Stimulated activated CD4-positive, alpha-beta T cell treated with anti-CD3 and anti-CD28 coated beads, Interleukin-12 subunit alpha, Interleukin-12 subunit beta, amount 100 ng/mL, for 4 hours (primary cell): Measurements from ENCODE around the gene NCAPG2.
"Not testable (repeated sequence)": the region's sequence is repeated elsewhere in the genome, so short reads cannot be mapped to it uniquely, and the experiment has no call there.

Experiments
- DNase-seq: peaks from one replicate; pipeline ENCODE4 v3.0.0-alpha.2; 2020

NCAPG2 gene

DNA sequence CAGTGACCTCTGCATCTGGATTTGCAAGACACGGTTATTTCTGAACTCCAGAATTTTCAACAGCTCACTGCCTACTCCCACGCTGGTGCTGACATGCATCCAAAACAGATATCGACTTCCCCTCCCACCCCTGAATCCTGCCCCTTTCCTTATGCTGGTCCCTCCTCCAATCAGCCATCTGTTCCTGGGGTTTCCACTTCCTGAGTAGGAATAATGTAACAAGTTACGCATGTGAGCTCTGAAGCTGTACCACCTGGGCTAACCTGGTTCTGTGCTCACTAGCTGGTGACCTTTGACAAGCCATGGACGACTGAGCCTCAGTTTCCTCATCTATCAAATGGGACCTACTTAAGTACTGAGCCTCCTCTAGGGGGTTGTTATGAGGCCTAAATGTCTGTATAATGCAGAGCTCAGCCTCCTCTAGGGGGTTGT lies 1.7 kb upstream of the NCAPG2 start:
- DNase-seq: no peak

DNA sequence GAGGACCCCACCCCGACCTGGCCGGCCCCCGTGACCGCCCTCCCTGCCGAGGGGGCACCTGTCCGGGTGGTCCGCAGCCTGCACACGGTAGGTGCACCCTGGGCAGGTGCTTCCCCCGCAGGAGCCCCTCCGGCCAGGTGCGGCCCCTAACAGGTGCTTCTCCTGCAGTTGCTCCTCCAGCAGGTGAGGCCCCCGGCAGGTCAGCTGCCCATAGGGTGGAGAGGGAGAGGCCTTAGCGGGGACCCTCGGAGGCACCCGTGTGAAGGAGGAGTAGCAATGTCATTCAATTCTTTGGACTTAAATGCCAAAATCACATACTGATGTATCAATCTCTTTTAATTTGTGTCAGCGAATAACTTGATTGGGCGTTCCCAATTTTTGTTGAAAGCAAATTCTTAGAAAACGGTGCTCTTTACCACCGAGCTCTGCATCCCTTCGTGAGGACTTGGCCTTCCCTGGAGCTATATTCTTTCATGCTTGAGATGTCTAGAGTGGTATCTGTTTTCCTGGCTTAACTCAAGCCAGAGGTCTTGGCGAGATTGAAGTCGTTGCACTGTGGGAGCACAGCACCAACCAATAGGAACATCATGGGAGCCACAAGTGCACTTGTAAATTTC lies 738 bp upstream of the NCAPG2 start:
- DNase-seq: no peak

DNA sequence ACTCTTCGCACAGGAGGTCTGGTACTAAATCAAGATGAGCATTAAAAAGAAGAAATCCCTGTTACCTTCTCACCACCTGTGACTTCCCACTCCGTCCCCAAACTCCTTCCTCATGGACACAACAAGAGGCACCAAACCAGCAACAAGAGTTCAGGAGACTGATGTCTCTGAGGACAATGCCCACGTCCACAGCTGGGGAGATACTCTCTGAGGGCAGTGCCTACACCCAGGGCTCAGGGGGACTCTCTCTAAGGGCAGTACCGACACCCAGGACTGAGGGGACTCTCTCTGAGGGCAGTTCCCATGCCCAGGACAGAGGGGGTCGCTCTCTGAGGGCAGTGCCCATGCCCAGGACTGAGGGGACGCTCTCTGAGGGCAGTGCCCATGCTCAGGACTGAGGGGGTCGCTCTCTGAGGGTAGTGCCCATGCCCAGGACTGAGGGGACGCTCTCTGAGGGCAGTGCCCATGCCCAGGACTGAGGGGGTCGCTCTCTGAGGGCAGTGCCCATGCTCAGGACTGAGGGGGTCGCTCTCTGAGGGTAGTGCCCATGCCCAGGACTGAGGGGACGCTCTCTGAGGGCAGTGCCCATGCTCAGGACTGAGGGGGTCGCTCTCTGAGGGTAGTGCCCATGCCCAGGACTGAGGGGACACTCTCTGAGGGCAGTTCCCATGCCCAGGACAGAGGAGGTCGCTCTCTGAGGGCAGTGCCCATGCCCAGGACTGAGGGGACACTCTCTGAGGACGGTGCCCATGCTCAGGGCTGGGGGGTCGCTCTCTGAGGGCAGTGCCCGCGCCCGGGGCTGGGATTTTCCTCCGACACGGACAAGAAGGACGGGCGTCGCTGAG lies 703 bp downstream of the NCAPG2 start:
- DNase-seq: not testable (repeated sequence)

DNA sequence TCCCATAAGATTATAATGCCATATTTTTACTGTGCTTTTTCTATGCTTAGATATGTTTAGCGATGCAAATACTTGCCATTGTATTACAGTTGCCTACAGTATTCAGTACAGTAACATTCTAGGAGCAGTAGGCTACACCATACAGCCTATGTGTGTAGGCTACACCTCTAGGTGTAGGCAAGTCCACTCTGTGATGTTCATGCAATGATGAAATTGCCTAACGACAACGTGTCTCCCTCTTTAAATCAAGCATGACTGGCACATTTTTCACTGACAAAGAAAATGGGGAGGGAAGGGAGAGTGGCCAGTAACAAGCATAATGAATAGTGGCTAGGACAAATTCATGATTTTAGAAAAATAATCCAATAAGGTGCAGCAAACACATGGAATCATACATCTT lies 1.7 kb downstream of the NCAPG2 start:
- DNase-seq: no peak

DNA sequence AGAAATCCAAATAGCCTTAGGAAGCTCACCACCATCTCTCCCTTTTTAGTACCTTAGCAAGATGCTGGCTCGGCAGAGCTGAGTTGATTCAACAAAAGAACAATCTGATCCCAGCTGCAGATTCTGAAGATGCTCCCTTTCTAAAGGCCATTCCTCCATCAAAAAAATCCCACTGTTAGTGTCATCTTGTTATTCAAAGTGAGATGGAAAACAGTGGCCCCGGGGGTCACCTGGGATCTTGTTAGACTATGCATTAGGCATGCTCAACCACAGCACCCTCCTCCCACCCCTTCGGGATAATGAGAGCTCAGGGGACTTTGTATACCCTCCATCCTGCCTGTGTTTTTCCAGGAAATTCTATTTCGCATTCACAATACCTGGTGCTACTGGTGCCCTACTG lies 2.4 kb downstream of the NCAPG2 start:
- DNase-seq: no peak

DNA sequence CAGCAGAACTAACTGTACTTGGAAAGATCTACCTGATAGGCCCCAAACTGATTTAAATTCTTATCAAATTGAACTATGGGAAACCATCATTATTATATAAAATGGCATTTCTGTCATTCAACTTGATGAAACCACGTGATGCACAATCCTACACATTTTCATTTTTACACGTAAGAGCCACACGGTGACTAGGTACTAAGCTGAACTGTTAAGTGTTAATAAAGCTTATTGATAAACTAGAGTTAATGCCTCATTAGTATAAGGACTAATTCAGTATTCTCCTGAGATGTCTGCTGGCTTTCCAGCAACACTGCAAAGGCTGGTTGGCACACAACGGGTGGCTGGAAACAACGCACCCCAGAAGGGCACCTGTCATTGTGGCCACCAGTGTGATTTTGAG lies 4.6 kb downstream of the NCAPG2 start:
- DNase-seq: no peak

DNA sequence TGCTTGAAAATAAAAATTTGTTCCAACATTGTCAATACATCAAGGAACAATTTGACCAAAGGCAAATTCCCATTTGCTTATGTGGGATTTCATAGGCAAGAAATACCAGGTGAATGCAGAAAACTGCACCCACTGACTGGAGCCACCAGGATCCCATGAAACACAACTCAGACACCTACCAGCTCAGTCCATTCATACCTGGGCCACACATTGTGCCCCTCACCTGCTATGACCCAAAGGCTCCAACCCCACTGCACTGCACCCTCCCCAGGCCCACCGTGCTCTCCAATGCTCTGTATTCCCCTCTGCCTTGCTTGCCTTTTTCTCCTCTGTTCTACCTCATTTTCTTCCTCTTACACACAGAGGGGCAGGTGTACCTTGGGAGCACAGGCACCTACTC lies 5.3 kb downstream of the NCAPG2 start:
- DNase-seq: no peak

DNA sequence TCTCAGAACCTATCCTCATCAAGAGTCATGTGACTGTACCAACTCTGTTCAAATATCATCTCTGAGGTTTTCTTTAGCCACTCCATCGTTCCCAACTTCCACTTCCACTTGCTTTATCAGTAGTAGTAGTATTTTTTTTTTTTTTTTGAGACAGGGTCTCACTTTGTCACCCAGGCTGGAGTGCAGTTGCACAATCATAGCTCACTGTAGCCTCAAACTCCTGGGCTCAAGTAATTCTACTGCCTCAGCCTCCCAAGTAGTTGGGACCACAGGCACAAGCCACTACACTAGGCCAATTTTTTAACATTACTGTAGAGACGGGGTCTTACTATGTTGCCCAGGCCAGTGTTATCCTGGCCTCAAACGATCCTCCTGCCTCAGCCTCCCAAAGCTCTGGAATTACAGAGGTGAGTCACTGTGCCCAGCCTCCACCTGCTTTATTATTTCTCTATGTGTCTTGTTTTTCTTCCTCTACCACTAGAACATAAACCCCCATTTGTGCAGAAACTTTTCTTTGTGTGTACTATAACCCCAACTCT lies 5.9 kb downstream of the NCAPG2 start:
- no peak for DNase-seq

DNA sequence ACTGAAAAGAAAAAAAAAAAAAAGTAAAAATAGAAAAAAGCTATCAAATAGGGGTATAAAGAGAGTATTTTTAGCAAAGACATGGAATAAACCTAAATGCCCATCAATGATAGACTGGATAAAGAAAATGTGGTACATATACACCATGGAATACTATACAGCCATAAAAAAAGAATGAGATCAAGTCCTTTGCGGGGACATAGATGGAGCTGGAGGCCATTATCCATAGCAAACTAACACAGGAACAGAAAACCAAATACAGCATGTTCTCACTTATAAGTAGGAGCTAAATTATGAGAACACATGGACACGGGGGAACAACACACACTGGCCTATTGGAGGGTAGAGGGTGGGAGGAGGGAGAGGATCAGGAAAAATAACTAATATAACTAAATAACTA lies 7.0 kb downstream of the NCAPG2 start:
- DNase-seq: not testable (repeated sequence)

DNA sequence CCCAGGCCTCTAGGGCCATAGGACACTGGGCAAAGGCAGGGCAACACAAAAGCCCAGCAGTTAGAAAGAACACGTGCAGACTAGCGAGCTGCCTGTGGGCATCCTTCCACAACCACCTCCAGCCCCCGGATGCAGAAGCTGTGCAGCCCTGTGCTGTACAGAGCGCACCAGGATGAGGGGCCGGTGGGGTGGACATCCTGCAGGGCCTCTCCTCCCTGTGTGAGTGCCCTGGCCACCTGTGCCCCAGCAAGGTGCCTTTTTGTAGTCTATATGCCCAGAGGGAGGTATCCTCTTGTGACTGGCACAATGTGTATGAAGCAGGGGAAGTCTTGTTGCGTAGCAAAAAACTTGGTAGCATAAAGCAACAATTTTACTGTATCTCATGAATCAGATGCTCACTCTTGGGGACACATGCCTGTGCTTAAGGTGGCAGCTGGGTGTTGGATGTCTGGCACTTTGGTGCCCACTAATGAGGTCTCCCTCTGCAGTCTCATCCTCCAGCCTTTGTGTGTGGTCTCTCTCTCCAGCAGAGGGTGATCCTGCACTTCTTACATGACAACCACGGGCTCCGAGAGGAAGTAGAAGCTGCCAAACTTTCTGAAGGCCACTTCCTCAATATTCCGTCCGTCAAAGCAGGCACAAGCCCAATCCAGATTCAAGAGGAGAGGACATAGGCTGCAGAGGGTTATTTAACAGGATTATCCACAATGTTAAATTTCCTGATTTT lies 8.7 kb downstream of the NCAPG2 start:
- peak; percentile 15 for DNase-seq

DNA sequence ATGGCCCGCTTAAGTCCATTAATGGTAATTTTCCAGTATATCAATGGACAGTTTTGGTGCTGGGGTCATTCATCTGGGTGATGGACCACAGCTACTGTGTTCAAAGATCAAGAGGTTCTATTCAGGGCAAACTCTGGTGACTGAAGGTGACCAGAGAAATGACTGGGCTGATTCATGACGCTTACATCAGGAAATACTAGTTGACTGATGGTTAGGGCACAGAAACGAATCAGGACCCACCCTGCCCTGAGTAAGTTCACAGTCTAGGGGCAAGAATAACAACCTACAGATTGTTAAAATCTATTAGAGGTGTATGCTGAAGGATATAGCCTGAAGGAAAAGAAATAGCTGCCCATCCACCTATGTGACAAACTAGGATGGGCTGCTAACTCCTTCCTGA lies 9.5 kb downstream of the NCAPG2 start:
- no peak for DNase-seq

DNA sequence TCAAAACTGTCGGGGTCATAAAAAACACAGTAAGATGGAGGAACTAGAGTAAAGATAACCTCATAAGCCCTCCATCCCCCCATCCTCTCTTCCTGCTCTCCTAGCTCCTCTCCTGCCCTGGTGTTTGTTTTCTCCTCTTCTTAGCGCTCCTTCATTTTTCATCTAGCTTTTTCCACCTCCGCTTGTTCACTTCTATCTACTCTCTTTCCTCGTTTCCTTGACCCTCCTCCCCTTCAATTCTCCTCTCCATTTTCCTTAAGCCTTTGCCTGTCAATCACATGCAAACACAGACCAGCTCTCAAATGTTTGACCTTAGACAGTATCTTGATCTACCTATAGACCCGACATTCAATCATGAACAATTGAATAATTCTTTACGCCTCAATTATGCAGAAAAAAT lies 10.0 kb downstream of the NCAPG2 start:
- no peak for DNase-seq

DNA sequence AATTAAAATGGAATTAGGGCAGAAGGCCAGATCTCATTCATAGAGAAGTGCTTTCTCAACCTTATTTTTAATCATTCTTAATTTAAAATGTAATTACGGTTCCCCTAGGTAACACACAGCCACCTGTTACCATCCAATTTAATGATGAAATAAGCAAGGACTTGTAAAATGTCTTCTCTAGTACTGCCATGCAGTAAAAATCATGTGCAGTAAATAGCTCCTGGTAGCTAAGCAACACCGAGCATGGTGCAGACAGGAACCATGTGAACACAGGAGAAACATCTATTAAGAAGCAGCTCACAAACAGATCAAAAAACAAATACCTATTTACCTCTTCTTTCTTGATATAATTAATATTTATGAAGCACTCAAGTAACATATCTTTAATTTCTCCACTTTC lies 15.1 kb downstream of the NCAPG2 start:
- no peak for DNase-seq

DNA sequence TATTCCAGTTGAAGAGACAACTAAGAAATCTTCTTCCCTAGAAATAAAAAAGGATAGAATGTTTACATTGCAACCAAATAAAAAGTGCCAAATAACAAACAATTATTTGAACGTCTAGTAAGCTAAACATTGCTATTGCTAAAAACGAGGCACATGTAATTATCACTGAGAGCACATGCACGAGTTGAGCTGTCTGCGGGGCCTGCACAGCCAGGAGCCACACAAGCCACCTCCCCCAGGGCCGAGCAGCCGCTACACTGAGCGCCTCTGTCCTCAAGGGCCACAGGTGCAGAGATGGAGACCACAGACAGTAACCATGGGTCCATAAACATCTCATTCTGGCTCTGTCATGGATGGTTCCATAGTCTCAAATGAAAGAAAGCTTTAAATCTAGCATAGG lies 17.2 kb downstream of the NCAPG2 start:
- no peak for DNase-seq

DNA sequence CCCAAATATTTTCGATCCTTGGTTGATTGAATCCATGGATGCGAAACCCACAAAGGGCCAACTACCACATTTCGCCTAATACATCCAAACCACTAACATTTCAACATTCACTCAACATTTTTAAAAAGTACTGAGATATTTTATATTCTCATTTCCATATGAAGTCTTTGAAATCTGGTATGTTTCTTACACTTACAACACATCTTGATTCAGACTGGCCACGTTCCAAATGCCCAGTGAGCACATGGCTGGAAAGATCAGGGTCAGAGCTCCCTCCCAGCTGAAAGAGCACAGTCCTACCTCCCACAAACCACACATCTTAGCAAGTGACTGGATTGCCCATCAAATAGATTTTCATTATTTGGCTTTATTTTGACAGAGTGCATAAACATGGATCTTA lies 18.9 kb downstream of the NCAPG2 start:
- no peak for DNase-seq

DNA sequence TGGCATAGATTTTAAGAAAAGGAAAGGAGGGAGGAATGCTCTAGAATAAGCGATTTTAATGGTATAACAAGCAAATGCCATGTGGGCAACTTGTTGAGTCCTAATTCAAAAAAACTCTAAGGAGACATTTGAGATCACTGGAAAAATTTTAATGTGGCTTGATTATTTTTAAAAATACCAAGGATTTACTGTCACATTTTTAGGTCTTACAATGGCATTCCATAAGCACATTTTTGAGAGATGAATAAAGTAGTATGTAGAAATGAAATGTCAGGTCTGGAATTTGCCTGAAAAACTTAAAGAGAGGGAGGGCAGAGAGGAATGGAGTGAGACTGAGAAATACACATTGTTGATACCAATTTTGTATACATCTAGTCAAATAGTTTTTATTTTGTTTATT lies 20.3 kb downstream of the NCAPG2 start:
- no peak for DNase-seq

DNA sequence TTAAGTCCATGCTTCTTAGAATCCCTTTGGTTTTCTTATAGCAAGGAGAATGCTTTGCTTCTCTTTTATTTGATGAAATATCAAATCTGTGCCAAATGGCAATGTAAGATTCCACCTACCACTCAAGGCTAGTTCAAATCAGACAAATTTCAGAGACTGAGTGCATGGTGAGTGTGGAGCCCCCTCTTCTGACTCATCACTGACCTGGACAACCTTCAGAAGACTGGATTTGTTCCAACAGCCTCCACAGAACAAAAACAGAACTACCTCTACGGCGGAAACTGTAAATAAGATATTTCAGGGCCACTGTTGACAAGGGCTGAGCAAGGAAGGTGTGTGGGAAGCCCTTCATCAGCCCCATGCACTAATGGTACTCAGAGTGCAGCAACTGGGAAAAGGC lies 21.1 kb downstream of the NCAPG2 start:
- DNase-seq: no peak

DNA sequence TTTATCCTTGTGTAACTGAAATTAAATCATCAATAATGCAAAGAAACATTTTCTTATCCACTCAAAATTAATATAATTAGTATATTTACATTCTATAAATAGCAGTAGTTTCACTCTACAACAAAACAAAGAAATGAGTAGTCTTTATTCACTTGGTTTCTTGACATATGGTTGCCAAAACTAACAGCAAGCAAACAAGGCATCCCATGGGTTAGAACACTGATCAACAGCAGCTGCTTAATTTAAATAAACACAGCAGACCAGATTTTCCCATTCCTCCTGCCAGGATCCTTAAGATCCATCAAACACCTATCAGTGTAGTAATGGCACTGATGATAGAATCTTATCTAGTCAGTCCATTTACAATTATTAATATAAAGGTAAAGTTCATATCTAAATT lies 22.1 kb downstream of the NCAPG2 start:
- DNase-seq: no peak

DNA sequence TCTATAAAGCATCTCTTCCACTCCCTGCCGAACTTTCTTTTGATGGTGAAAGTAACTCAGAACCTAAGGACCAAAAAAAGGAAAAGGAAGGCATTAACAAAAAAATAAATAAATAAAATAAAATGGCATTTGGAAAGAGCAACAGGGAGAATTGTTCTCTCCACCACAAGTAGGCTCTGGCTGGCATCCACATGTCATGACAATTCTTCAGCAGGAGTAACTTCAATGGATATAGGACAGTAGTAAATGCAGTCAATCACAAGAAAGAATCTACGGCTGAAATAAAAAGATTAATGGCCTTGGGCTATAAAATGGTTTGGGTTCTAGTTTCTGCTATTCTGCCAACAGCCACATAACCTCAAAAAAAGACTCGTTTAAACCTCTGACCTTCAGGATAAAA lies 23.9 kb downstream of the NCAPG2 start:
- no peak for DNase-seq

DNA sequence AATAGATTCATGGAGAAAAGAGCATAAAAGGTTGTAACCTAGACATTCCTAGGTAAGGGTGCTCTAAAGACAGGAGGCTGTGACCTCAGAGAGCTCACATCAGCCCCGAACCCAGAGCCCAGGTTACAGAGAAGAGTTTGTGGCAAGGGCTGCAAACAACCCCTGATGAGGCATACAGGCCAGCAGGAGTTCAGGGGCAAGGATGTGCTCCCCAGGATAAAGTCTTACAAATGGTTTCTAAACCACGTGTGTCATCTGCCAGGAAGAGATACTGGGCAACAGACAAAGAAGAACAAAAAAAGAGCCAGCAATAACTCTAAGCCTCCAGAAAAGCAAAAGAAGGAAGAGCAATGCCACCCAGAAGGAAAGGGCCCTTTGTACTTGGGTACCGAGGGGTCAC lies 27.7 kb downstream of the NCAPG2 start:
- DNase-seq: no peak

DNA sequence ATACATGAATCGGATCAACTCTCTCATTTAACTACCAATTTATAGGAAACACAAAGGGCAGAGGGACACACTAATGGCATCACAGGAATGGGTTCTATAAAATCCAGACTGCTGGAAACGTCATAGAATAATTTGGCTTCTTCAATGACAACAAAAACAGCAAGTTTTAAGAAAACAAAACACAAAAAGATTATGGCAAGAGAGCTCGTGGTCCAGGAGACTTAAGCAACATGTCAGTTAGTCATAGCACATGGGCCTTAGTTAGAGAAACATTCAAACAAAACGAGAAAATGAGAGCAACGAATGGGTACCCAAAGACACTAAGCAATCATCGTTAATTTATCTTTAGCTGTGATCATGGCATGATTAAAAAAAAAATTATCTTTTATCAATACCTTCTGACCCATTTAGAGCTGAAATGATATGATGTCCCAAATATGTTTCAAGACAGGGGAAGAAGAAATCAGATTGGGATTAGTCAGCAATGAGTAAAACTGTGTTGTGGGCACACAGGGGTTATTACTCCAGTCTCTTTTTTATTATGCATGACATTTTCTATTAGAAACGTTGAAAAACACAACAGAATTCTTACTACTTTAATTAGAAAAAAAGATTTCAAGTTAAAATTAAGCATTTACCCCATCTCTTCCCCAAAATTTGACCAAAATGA lies 28.3 kb downstream of the NCAPG2 start:
- no peak for DNase-seq

DNA sequence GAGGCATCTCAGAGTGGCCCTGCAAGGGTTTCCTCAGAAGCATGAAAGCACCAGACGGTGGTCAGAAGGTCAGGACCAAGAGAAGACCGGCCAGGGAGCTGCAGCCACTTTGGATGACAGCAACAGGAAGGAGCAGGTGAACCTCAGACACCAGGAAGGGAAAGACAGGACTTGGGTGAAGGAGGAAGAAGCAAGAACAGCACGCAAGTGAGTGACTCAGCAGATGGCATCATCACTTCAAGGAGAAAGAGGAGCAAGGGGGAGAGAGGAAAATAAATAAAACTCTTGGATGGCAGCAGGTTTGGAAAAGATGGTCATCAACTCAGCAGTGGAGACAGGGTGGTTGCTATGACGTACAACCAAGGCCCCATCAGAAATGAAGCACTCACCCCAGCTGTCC lies 31.6 kb downstream of the NCAPG2 start:
- DNase-seq: no peak

DNA sequence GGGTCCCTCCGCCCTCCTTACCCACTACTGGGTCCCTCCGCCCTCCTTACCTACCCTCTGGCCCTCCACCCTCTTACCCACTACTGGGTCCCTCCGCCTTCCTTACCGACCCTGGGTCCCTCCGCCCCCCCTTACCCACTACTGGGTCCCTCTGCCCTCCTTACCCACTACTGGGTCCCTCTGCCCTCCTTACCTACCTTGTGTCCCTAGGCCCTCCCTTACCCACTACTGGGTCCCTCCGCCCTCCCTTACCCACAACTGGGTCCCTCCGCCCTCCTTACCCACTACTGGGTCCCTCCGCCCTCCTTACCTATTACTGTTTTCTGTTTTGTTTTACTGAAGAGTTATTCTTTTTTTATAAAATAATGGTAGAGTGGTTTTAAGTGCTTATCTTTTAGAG lies 36.5 kb downstream of the NCAPG2 start:
- not testable (repeated sequence) for DNase-seq
